ENCODE results near the gene HCAR2. TPM values are rescaled to one million over a fixed set of nuclear protein-coding genes. Genes with fewer than 3 reads are reported as not detected.

The HCAR2 gene
- total RNA-seq, 2 donors from 2014 or later = not detected

DNA sequence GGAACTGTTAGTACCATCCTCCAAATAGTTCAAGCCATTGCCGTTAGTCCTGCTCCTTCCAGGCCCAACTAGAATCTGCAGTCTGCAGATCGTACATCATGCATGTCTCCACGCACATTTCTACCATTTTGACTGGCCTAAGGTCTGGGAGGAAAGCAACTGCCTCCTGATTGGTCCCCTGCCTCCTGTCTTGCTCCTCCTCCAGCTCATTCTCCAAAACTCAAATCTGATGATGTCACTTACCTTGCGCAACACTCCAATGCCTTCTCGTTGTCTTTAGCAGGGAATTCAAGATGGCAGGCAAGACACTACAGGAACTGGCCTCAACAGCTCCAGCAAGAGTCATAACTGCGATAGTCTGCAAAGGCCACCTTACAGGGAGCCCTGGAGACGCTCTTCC lies 37.2 kb upstream of the HCAR2 start:
- Histone ChIP-seq H3K27me3 (ENCODE audit: control insufficient read depth, insufficient read depth, low read length, poor library complexity, severe bottlenecking) (no peaks in the 10 kb centered on the region), H3K36me3 (ENCODE audit: control insufficient read depth, insufficient read depth, low read length) (no peaks in the 10 kb centered on the region), H3K9me3 (ENCODE audit: control insufficient read depth, low read length) (no peaks in the 10 kb centered on the region), H3K4me3 (ENCODE audit: low read length) (no peak overlapping the region), H3K4me1 (ENCODE audit: control insufficient read depth, insufficient read depth, low read length) (no peaks in the 10 kb centered on the region), H3K27ac (ENCODE audit: low read depth, low read length) (no peak overlapping the region), H3K9ac (ENCODE audit: extremely low read depth, low read length, poor library complexity, severe bottlenecking) (no peak overlapping the region)
- WGBS, 2 experiments (ENCODE audit: insufficient coverage in 1 of 2, insufficient read length in 1 of 2) = 91 to 96% methylated on average over 7 of the region's 7 CpGs
- no peaks in the 10 kb centered on the region for H3K27me3 Mint-ChIP-seq (ENCODE audit: insufficient read depth)
- H3K4me3 Mint-ChIP-seq = no peak overlapping the region
- no peaks in the 10 kb centered on the region for H3K36me3 Mint-ChIP-seq (ENCODE audit: low read depth)
- peaks cover 6% of the 10 kb centered on the region for H3K9me3 Mint-ChIP-seq
- TF ChIP-seq, protein P1, sequence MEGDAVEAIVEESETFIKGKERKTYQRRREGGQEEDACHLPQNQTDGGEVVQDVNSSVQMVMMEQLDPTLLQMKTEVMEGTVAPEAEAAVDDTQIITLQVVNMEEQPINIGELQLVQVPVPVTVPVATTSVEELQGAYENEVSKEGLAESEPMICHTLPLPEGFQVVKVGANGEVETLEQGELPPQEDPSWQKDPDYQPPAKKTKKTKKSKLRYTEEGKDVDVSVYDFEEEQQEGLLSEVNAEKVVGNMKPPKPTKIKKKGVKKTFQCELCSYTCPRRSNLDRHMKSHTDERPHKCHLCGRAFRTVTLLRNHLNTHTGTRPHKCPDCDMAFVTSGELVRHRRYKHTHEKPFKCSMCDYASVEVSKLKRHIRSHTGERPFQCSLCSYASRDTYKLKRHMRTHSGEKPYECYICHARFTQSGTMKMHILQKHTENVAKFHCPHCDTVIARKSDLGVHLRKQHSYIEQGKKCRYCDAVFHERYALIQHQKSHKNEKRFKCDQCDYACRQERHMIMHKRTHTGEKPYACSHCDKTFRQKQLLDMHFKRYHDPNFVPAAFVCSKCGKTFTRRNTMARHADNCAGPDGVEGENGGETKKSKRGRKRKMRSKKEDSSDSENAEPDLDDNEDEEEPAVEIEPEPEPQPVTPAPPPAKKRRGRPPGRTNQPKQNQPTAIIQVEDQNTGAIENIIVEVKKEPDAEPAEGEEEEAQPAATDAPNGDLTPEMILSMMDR (conservative IDR thresholded peaks at IDR 0.05) = no peak
- H3K27ac Mint-ChIP-seq = no peak overlapping the region
- DNase-seq = no peak
- H3K4me1 Mint-ChIP-seq = no peaks in the 10 kb centered on the region

DNA sequence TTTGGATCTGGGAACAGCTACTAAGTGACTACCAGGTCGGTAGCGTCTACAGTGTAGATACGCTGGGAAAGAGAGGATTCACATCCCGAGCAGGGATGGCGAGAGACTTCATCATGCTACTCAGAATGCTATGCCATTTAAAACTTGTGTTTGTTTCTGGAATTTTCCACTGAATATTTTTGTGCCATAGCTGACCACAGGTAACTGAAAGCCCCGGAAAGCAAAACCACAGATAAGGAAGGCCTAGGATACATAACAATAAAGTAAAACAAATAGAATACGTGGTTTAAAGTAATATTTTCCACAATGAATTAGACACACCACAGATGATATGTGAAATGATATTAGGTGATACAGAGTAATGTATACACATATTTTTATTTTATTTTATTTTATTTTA lies 35.4 kb upstream of the HCAR2 start:
- H3K36me3 ChIP-seq (ENCODE audit: control insufficient read depth, insufficient read depth, low read length) = no peaks in the 10 kb centered on the region
- H3K9me3 Mint-ChIP-seq = peaks cover 6% of the 10 kb centered on the region
- no peak overlapping the region for H3K9ac ChIP-seq (ENCODE audit: extremely low read depth, low read length, poor library complexity, severe bottlenecking)
- H3K27ac ChIP-seq (ENCODE audit: low read depth, low read length) = no peak overlapping the region
- TF ChIP-seq, protein P1 (conservative IDR thresholded peaks at IDR 0.05) = no peak
- no peak overlapping the region for H3K4me3 ChIP-seq (ENCODE audit: low read length)
- no peaks in the 10 kb centered on the region for H3K27me3 ChIP-seq (ENCODE audit: control insufficient read depth, insufficient read depth, low read length, poor library complexity, severe bottlenecking)
- H3K9me3 ChIP-seq (ENCODE audit: control insufficient read depth, low read length) = no peaks in the 10 kb centered on the region
- peaks cover 3% of the 10 kb centered on the region for H3K4me1 Mint-ChIP-seq
- no peaks in the 10 kb centered on the region for H3K27me3 Mint-ChIP-seq (ENCODE audit: insufficient read depth)
- no peaks in the 10 kb centered on the region for H3K4me1 ChIP-seq (ENCODE audit: control insufficient read depth, insufficient read depth, low read length)
- 88 to 94% methylated on average over 6 of the region's 7 CpGs for WGBS, 2 experiments (ENCODE audit: insufficient coverage in 1 of 2, insufficient read length in 1 of 2)
- no peak overlapping the region for H3K4me3 Mint-ChIP-seq
- H3K27ac Mint-ChIP-seq = no peak overlapping the region
- no peak for DNase-seq
- no peaks in the 10 kb centered on the region for H3K36me3 Mint-ChIP-seq (ENCODE audit: low read depth)

DNA sequence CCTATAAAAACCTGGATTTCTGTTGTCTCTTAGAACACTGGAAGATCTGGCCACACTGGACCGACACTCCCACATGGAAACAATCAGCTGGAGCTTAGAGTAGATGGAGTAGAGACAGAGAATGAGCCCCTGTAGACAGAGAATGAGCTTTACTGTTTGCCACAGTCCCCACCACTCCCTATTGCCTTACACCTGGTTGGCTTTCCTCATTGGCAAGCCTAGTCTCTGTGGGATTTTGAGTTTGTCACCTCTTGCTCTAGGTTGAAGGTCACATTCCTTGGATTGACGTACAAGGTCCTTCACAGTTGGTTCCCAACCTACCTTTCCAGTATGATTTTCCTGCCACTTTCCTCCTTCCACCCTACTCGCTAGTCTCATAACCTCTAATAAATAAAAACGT lies 29.5 kb upstream of the HCAR2 start:
- TF ChIP-seq, protein P1 (conservative IDR thresholded peaks at IDR 0.05) = no peak
- Histone ChIP-seq H3K9ac (ENCODE audit: extremely low read depth, low read length, poor library complexity, severe bottlenecking) (no peak overlapping the region), H3K27me3 (ENCODE audit: control insufficient read depth, insufficient read depth, low read length, poor library complexity, severe bottlenecking) (no peaks in the 10 kb centered on the region), H3K27ac (ENCODE audit: low read depth, low read length) (no peak overlapping the region), H3K36me3 (ENCODE audit: control insufficient read depth, insufficient read depth, low read length) (no peaks in the 10 kb centered on the region), H3K4me3 (ENCODE audit: low read length) (no peak overlapping the region), H3K9me3 (ENCODE audit: control insufficient read depth, low read length) (no peaks in the 10 kb centered on the region), H3K4me1 (ENCODE audit: control insufficient read depth, insufficient read depth, low read length) (peaks cover 7% of the 10 kb centered on the region)
- no peak overlapping the region for H3K27ac Mint-ChIP-seq
- no peaks in the 10 kb centered on the region for H3K36me3 Mint-ChIP-seq (ENCODE audit: low read depth)
- no peak for DNase-seq
- H3K27me3 Mint-ChIP-seq (ENCODE audit: insufficient read depth) = no peaks in the 10 kb centered on the region
- H3K9me3 Mint-ChIP-seq = no peaks in the 10 kb centered on the region
- H3K4me1 Mint-ChIP-seq = peaks cover 19% of the 10 kb centered on the region
- 90 to 92% methylated on average over 4 of the region's 4 CpGs for WGBS, 2 experiments (ENCODE audit: insufficient coverage in 1 of 2, insufficient read length in 1 of 2)
- no peak overlapping the region for H3K4me3 Mint-ChIP-seq
